NCI-H82 treated with DMSO at 0.1 percent for 48 hours (cell line): Measurements from ENCODE around the gene PPFIA4.

Experiments
- DNase-seq: peaks from one replicate; lab custom pipeline; 2025; ENCODE audit not compliant: unreplicated experiment; lab: John Stamatoyannopoulos, UW

The PPFIA4 gene

DNA sequence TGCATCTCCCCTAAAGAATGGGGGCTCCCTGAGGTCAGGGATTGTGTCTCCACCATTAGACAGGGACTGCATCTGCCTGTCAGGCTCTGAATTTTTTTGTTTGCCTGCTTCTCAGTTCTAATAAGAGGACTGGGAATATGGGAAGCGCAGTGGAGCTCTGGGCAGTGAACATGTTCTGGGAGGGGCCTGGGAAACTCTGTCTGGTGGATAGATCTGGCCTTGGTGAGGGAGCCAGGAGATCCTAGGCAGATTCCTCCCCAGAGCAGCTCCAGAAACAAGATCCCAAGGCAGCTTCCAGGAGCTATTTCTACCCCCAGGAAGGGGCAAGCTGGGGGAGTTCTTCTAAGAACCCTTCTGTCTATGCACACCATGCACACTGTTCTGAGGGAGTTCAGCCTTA lies 72.2 kb downstream of the PPFIA4 start:
- DNase-seq, result no peak

GRCh38 chr1:203098914-203099520 lies 72.7 kb downstream of the PPFIA4 start:
- no peak for DNase-seq

DNA sequence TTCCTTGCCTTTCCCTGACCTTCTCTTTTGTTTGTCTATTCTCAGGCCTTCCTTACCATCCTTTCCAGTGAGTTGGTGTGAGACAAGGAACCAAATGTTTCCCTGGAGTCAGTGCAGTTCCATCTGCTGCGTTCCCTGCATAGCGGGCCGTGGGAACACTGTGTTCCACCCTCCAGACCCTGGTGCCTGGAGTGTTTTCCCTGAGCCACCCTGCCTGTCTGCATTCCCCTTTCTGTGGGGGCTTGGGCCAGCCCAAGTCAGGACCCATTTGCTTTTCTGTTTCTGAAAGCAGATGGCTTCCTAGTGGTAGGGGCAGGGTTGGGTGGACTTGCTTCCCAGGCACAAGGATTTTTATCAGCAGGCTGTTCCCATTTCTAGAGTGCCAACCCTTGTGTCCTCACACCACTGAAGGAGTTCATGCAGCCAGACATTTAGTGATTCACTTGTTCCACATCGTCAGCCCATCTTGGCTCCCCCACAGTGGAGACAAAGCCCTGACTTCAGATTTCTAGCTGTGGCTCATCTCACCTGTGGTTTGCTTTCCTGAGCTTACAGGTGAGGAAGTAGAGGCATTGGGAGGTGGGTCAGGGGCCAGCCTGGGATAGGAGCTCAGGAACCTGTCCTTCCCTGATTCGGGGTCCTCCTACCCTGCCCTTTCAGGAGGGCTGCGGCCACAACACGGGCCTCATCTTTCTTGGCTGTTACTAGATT lies 73.7 kb downstream of the PPFIA4 start:
- DNase-seq, result no peak

DNA sequence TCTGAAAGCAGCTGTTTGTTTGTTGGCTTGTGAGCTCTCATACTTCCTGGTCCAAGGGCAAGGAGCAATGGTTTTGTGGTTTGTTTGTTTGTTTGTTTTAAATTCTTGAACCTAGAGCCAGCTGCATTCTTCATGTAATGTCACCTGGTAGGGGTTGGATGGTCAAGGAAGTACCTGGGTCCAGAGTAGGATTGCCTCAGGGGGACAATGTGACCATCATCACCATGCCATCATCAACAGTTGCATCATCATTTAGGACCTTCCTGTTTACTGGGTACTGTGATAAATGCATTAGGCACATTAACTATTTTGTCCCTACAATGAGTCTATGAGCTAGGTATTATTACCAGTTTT lies 74.2 kb downstream of the PPFIA4 start:
- DNase-seq, result no peak

GRCh38 chr1:203101813-203102634 lies 75.7 kb downstream of the PPFIA4 start:
- DNase-seq, result peak; percentile 26

GRCh38 chr1:203103216-203103615 lies 76.9 kb downstream of the PPFIA4 start:
- no peak for DNase-seq

DNA sequence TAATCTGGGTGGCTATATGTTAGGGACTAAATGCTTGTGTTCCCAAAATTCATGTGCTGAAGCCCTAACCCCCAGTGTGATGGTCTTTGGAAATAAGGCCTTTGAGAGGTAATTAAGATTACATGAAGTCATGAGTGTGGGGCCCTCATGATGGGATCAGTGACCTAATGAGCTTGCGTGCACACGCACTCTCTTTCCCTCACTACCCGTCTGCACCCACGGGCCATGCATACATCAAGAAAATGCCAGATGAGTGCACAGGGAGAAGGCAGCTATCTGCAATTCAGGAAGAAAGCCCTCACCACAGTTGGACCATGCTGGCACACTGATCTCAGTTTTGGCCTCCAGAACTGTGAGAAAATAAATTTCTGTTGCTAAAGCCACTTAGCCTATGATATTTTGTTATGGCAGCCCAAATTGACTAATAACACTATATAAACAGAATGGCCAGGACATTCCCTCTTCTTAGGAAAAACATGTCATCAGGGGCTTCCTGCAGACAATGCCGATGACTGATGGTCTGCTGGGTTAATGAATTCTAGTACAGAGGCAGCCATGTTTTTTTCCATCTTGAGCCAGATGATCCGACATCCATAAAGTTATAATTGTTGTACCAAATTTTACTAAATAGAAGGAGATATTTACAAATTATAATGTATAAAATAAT lies 77.7 kb downstream of the PPFIA4 start:
- no peak for DNase-seq

- no peak for DNase-seq
These were observed 78.6 kb downstream of the PPFIA4 start for GRCh38 chr1:203104789-203105390.

DNA sequence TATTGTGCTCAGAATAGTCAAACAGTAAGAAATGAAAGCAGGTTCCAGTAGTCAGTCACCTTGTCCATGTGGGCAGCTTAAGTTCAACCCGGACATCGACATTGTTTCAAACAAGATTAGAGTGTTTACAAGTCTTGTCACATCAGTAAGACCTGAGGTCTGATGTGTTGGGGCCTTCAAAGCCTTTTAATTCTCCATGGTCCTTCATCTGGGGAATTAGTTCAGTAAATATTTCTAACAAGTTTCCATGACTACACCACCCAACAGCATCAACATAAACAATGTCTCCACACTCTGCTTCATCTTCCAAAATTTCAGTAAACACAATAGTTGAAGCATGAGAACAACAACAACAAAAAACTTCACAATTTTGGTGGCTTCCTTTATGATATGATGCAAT lies 86.2 kb downstream of the PPFIA4 start:
- DNase-seq, result no peak

DNA sequence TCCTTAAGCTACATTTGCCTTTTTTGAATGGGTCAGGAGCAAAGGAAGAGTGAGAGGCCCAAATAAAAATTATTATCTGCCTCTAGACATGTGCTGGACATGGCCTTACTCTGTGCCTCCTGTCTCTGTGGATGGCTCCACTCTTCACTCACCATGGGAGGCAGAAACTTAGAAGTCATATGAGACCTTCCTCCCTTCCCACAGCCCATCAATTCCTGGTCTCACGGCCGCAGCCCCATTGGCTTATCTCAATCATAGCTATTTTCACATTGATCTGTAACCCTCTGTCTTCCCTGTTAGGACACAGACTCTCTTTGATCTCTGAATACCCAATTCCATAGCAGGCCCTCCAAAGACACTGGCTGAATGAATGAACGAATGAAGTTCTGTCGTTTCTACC lies 87.0 kb downstream of the PPFIA4 start:
- no peak for DNase-seq

GRCh38 chr1:203114202-203114601 lies 87.9 kb downstream of the PPFIA4 start:
- DNase-seq, result no peak

GRCh38 chr1:203116091-203116820 lies 90.0 kb downstream of the PPFIA4 start:
- no peak for DNase-seq

GRCh38 chr1:203117611-203118575 lies 91.6 kb downstream of the PPFIA4 start:
- DNase-seq, result peak; percentile 62

- DNase-seq, result no peak
These were observed 94.2 kb downstream of the PPFIA4 start for GRCh38 chr1:203120325-203121153.

- DNase-seq, result no peak
These were observed 95.1 kb downstream of the PPFIA4 start for GRCh38 chr1:203121186-203122015.

- no peak for DNase-seq
These were observed 95.9 kb downstream of the PPFIA4 start for GRCh38 chr1:203122159-203122558.

DNA sequence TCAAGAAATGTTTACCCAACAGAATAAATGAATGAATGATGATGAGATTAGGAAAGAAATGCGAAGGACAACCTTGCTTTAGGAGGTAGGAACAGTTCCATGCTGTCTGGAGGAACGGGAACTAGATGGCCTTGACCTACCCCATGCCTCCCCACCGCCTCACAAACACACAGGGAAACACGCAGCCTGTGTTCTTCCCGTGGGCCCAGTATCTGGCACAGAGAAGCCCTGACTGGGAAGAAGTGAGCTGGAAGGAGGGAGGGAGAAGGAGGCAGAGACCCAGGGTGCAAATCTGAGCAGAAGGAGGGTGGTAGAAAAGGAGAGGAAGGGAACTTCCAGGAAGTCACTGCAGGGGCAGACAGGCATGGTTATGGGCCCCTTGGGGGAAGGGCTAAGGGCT lies 97.7 kb downstream of the PPFIA4 start:
- DNase-seq, result no peak
